ENCODE measurements around the gene MAGEA12.
"Not testable (repeated sequence)": the region's sequence is repeated elsewhere in the genome, so short reads cannot be mapped to it uniquely, and the experiment has no call there.

MAGEA12 gene

GRCh38 chrX:152733261-152733975, at the start of gene MAGEA12, which contains the start of gene CSAG1:
MAGEA12 (plus strand) TSS chrX:152733757; CDS start chrX:152736162, 2,405 bp downstream.
CSAG1 (minus strand) TSS chrX:152733721; CDS start chrX:152732460, 1,261 bp downstream.
- DNase-seq (ENCODE audit: low spot score), result no peak

- not testable (repeated sequence) for DNase-seq (ENCODE audit: low spot score)
These were observed 35.3 kb upstream of the MAGEA12 start, which contains the start of gene MAGEA3 for GRCh38 chrX:152697952-152698931. MAGEA3 (plus strand) TSS chrX:152698794; CDS start chrX:152700833, 2,039 bp downstream.

GRCh38 chrX:152700390-152700789, 33.2 kb upstream of the MAGEA12 start:
- DNase-seq (ENCODE audit: low spot score), result not testable (repeated sequence)

DNA sequence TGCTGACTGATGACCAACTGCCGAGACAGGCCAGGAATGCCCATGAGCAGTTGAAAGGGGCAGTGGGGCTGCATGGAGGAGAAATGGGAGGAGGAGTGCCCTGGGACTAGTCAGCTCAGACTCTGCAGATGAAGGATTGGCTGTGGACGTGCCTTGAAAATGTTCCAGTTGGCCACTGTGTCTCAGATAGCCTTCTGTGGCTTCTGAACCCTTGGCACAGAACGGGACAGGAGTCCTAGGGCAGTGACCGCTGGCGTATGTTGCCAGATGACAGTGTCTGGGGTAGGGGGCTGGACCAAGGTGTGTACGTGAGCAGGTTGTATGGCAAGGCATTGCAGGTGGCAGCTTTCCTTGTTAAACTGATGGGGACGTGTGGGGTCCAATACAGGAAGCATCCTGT, 27.1 kb upstream of the MAGEA12 start:
- not testable (repeated sequence) for DNase-seq (ENCODE audit: low spot score)

DNA sequence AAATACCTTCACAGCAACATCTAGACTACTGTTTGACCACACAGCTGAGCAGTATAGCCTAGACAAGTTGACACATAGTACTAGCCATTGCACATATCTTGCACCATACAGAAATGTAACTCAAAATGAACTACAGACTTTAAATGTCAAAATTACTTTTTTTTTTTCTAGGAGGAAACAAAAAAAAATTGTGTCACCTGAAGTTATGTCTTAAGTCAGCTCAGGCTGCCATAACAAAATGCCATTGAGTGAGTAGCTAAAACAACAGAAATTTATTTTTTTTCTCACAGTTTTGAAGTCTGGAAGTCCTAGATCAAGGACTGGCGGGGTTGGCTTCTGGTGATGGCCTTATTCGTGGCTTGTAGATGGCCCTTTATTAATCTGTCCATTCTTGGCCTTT, 24.4 kb upstream of the MAGEA12 start, which contains the start of gene CSAG2:
CSAG2 (minus strand) TSS at position 101 of the 400 bp plus-strand sequence. CDS start 161 bp downstream, outside the sequence.
- not testable (repeated sequence) for DNase-seq (ENCODE audit: low spot score)

DNA sequence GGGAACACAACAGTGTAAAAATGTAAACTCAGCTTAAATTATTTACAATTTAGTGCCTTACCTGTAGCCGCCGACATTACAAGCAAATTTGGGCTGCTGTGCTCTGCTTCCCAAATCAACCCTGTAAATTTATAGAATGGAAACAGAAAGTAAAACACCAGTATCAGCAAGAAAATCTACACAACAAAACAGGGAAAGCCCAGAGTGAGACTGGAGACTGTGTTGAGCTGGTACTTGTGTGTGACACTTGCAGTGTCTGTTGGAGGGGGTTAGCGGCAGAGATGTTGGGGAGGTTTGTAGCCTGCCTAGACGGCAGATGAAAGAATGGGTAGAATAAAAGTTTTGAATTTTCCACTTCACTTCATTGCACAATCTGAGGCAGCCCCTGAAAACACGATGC, 20.4 kb upstream of the MAGEA12 start:
- DNase-seq (ENCODE audit: low spot score), result not testable (repeated sequence)

DNA sequence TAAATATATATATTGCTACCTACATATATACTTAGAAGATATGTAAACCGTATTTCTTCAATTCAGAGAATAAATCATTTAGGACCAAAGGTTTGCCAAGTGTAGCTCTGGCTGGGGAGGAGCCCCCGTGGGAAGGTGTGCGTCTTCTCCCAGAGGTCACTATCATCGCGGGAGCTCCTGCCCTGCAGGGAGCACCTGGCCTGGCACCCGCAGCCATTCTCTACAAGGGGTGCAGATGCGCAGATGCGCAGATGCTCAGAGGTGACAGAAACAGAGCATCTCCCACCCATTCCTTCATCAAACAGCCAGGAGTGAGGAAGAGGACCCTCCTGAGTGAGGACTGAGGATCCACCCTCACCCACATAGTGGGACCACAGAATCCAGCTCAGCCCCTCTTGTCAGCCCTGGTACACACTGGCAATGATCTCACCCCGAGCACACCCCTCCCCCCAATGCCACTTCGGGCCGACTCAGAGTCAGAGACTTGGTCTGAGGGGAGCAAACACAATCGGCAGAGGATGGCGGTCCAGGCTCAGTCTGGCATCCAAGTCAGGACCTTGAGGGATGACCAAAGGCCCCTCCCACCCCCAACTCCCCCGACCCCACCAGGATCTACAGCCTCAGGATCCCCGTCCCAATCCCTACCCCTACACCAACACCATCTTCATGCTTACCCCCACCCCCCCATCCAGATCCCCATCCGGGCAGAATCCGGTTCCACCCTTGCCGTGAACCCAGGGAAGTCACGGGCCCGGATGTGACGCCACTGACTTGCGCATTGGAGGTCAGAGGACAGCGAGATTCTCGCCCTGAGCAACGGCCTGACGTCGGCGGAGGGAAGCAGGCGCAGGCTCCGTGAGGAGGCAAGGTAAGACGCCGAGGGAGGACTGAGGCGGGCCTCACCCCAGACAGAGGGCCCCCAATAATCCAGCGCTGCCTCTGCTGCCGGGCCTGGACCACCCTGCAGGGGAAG, 19.5 kb upstream of the MAGEA12 start, which contains the start of gene MAGEA2B:
MAGEA2B (plus strand) TSS at position 814 of the 973 bp plus-strand sequence. CDS start 2,479 bp downstream, outside the sequence.
- DNase-seq (ENCODE audit: low spot score), result not testable (repeated sequence)

DNA sequence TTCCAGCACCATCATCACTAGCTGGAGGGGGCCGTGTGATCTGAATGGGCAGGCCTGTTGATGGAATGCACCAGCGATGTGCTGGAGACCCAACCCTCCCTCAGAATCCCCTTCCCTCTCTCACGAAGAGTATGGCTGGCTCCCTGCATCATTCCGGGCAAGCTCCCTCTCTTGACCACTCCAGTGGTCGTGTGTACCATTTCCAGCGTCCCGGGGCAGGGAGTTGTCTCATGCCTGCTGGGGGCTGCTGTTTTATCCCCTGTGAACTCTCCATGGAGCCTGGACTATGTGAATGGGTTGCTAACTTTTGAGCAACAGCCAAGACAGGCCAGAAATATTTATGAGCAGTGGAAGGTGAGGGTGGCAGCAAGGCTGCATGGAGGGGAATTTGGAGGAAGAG, 8.1 kb upstream of the MAGEA12 start:
- no peak for DNase-seq (ENCODE audit: low spot score)

GRCh38 chrX:152734143-152734858, 744 bp downstream of the MAGEA12 start:
- DNase-seq (ENCODE audit: low spot score), result not testable (repeated sequence)

- DNase-seq (ENCODE audit: low spot score), result no peak
These were observed 1.5 kb downstream of the MAGEA12 start for GRCh38 chrX:152735101-152735500.

- no peak for DNase-seq (ENCODE audit: low spot score)
These were observed 2.4 kb downstream of the MAGEA12 start for GRCh38 chrX:152735860-152736511.

DNA sequence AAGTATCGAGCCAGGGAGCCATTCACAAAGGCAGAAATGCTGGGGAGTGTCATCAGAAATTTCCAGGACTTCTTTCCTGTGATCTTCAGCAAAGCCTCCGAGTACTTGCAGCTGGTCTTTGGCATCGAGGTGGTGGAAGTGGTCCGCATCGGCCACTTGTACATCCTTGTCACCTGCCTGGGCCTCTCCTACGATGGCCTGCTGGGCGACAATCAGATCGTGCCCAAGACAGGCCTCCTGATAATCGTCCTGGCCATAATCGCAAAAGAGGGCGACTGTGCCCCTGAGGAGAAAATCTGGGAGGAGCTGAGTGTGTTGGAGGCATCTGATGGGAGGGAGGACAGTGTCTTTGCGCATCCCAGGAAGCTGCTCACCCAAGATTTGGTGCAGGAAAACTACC, 3.0 kb downstream of the MAGEA12 start:
- DNase-seq (ENCODE audit: low spot score), result not testable (repeated sequence)

- DNase-seq (ENCODE audit: low spot score), result no peak
These were observed 5.0 kb downstream of the MAGEA12 start for GRCh38 chrX:152738560-152738959.

GRCh38 chrX:152753686-152754650, 20.4 kb downstream of the MAGEA12 start, which contains the start of gene MAGEA2:
MAGEA2 (minus strand) TSS chrX:152753842; CDS start chrX:152751363, 2,479 bp downstream.
- not testable (repeated sequence) for DNase-seq (ENCODE audit: low spot score)

GRCh38 chrX:152754871-152755270, 21.3 kb downstream of the MAGEA12 start:
- not testable (repeated sequence) for DNase-seq (ENCODE audit: low spot score)

DNA sequence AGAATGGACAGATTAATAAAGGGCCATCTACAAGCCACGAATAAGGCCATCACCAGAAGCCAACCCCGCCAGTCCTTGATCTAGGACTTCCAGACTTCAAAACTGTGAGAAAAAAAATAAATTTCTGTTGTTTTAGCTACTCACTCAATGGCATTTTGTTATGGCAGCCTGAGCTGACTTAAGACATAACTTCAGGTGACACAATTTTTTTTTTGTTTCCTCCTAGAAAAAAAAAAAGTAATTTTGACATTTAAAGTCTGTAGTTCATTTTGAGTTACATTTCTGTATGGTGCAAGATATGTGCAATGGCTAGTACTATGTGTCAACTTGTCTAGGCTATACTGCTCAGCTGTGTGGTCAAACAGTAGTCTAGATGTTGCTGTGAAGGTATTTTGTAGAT, 25.4 kb downstream of the MAGEA12 start, which contains the start of gene CSAG3:
CSAG3 (plus strand) TSS at position 301 of the 400 bp plus-strand sequence.
- not testable (repeated sequence) for DNase-seq (ENCODE audit: low spot score)

DNA sequence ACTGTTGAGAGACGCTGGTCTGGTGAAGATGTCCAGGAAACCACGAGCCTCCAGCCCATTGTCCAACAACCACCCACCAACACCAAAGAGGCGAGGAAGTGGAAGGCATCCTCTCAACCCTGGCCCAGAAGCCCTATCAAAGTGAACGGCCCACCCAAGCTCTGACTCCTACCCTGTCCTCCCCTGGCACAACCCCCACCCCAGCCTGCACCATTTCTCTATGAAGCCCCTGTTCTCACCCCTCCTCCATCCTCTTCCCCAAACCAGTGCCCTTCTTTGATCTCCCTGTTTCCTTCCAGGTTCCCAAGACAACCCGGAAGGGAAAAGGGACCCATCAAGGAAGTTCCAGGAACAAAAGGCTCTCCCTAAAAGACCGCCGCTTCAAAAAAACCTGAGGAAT, 26.0 kb downstream of the MAGEA12 start:
- DNase-seq (ENCODE audit: low spot score), result not testable (repeated sequence)

- not testable (repeated sequence) for DNase-seq (ENCODE audit: low spot score)
These were observed 28.0 kb downstream of the MAGEA12 start for GRCh38 chrX:152761582-152761981.
